HG03097 (cell line): ENCODE data around the gene TMEM140.
"Not testable (repeated sequence)": the region's sequence is repeated elsewhere in the genome, so short reads cannot be mapped to it uniquely, and the experiment has no call there.

Experiments used
- ATAC-seq: cut with Tn5 transposase; IDR thresholded peaks from one replicate; pipeline ENCODE4 v1.9.1; 2021; ENCODE audit not compliant: unreplicated experiment, low FRiP score

The TMEM140 gene

GRCh38 chr7:135171581-135172291 lies 23.9 kb downstream of the TMEM140 start:
- ATAC-seq = not testable (repeated sequence)

GRCh38 chr7:135173916-135174315 lies 26.0 kb downstream of the TMEM140 start:
- ATAC-seq = not testable (repeated sequence)

- ATAC-seq = no peak
Observed at GRCh38 chr7:135174941-135175340, 27.1 kb downstream of the TMEM140 start.

- no peak for ATAC-seq
Observed at GRCh38 chr7:135175931-135176330, 28.1 kb downstream of the TMEM140 start.

GRCh38 chr7:135177028-135177696 lies 29.3 kb downstream of the TMEM140 start:
- ATAC-seq = no peak

GRCh38 chr7:135178364-135178763 lies 30.5 kb downstream of the TMEM140 start:
- ATAC-seq = no peak

GRCh38 chr7:135179321-135179925 lies 31.6 kb downstream of the TMEM140 start:
- no peak for ATAC-seq

- no peak for ATAC-seq
Observed at GRCh38 chr7:135180122-135180521, 32.2 kb downstream of the TMEM140 start.

- no peak for ATAC-seq
Observed at GRCh38 chr7:135181261-135181928, 33.5 kb downstream of the TMEM140 start.

GRCh38 chr7:135181929-135182678 lies 34.2 kb downstream of the TMEM140 start:
- ATAC-seq = no peak

GRCh38 chr7:135183478-135183877 lies 35.6 kb downstream of the TMEM140 start:
- no peak for ATAC-seq

- no peak for ATAC-seq
Observed at GRCh38 chr7:135184254-135184841, 36.5 kb downstream of the TMEM140 start.

- no peak for ATAC-seq
Observed at GRCh38 chr7:135185471-135186260, 37.8 kb downstream of the TMEM140 start.

- ATAC-seq = no peak
Observed at GRCh38 chr7:135186261-135186540, 38.3 kb downstream of the TMEM140 start.

- ATAC-seq = peak; percentile 41
Observed at GRCh38 chr7:135186841-135187253, 39.0 kb downstream of the TMEM140 start.

GRCh38 chr7:135188298-135188984 lies 40.6 kb downstream of the TMEM140 start:
- ATAC-seq = no peak

GRCh38 chr7:135189221-135189662 lies 41.4 kb downstream of the TMEM140 start:
- ATAC-seq = no peak

GRCh38 chr7:135189961-135190360 lies 42.1 kb downstream of the TMEM140 start:
- no peak for ATAC-seq

GRCh38 chr7:135190703-135191102 lies 42.8 kb downstream of the TMEM140 start:
- ATAC-seq = no peak
